Epithelial cell of proximal tubule (primary cell): ENCODE results near the gene PIM1. TPM values are rescaled to one million over a fixed set of nuclear protein-coding genes. Genes with fewer than 3 reads are reported as not detected.
"Not testable (repeated sequence)": the region's sequence is repeated elsewhere in the genome, so short reads cannot be mapped to it uniquely, and the experiment has no call there.

Source experiments
- DNase-seq: peaks from one replicate; pipeline ENCODE4 v3.0.0-alpha.2; 2011; ENCODE audit warnings: low read depth
- H3K4me3 ChIP-seq: 2 replicates; pipeline ENCODE4 v1.5.1; 2011; ENCODE audit warnings: low read depth, mild to moderate bottlenecking, low read length
- CTCF ChIP-seq: conservative IDR thresholded peaks from 2 replicates; pipeline ENCODE4 v1.5.1; 2012; ENCODE audit warnings: low read depth, mild to moderate bottlenecking, low read length
- total RNA-seq: library from RNA; depleted of rRNA; stranded (reverse); fragments of >200 nt; gene quantifications from 2 replicates; pipeline ENCODE4 v1.2.3, GENCODE V29; 2015

Gene PIM1
- total RNA-seq, 1 donor from 2014 or later, result 25.9 TPM

GRCh38 chr6:37188962-37189510 lies 19.1 kb downstream of the PIM1 start:
- no peak for TF ChIP-seq CTCF
- no peak overlapping the region for H3K4me3 ChIP-seq
- DNase-seq, result no peak

GRCh38 chr6:37190159-37190535 lies 20.2 kb downstream of the PIM1 start:
- no peak for DNase-seq
- no peak overlapping the region for H3K4me3 ChIP-seq
- no peak for TF ChIP-seq CTCF

- H3K4me3 ChIP-seq, result no peak overlapping the region
These were observed 22.7 kb downstream of the PIM1 start for GRCh38 chr6:37192666-37193065.

GRCh38 chr6:37194886-37195285 lies 24.9 kb downstream of the PIM1 start:
- not testable (repeated sequence) for DNase-seq, H3K4me3 ChIP-seq

More at GRCh38 chr6:37192666-37193065, 22.7 kb downstream of the PIM1 start:
- TF ChIP-seq CTCF, result no peak
- DNase-seq, result no peak

- DNase-seq, result not testable (repeated sequence)
These were observed 26.5 kb downstream of the PIM1 start for GRCh38 chr6:37196451-37196850.

GRCh38 chr6:37200085-37200484 lies 30.1 kb downstream of the PIM1 start:
- no peak for DNase-seq
- no peak for TF ChIP-seq CTCF

More at GRCh38 chr6:37196451-37196850, 26.5 kb downstream of the PIM1 start:
- not testable (repeated sequence) for H3K4me3 ChIP-seq

GRCh38 chr6:37201726-37202125 lies 31.8 kb downstream of the PIM1 start:
- TF ChIP-seq CTCF, result no peak
- DNase-seq, result no peak
- no peak overlapping the region for H3K4me3 ChIP-seq

More at GRCh38 chr6:37200085-37200484, 30.1 kb downstream of the PIM1 start:
- no peak overlapping the region for H3K4me3 ChIP-seq

GRCh38 chr6:37202788-37203491 lies 33.0 kb downstream of the PIM1 start:
- no peak for TF ChIP-seq CTCF
- DNase-seq, result no peak
- H3K4me3 ChIP-seq, result no peak overlapping the region
